ENCODE data around the gene USP19.

The USP19 gene

GRCh38 chr3:49140080-49140479 is 19.5 kb upstream of the USP19 start:
- Histone ChIP-seq H3K4me2 (ENCODE audit: low read depth, low read length, poor library complexity, severe bottlenecking) (no peak overlapping the region), H2AFZ (ENCODE audit: low read depth, low read length, severe bottlenecking) (no peak overlapping the region), H3K27ac (ENCODE audit: low read depth, low read length) (no peak overlapping the region), H3K9me3 (ENCODE audit: insufficient read depth, low read length) (no peaks in the 10 kb centered on the region), H3K36me3 (ENCODE audit: low read length) (no peaks in the 10 kb centered on the region), H3K4me3 (ENCODE audit: insufficient read depth, low read length, poor library complexity, severe bottlenecking) (no peak overlapping the region), H3K9ac (ENCODE audit: low read length) (no peak overlapping the region), H4K20me1 (ENCODE audit: low read depth, low read length) (no peaks in the 10 kb centered on the region), H3K79me2 (ENCODE audit: insufficient read depth, low read length) (no peaks in the 10 kb centered on the region), H3K27me3 (ENCODE audit: low read length) (no peaks in the 10 kb centered on the region), H3F3A (ENCODE audit: insufficient read depth) (no peaks in the 10 kb centered on the region), H3K9me2 (replicated peaks; ENCODE audit: insufficient read depth, low read length) (no peaks in the 10 kb centered on the region)
- TF ChIP-seq CTCF (IDR thresholded peaks at IDR 0.05; ENCODE audit: insufficient read depth, low read length, poor library complexity, severe bottlenecking) (no peak), EZH2phosphoT487 (conservative IDR thresholded peaks at IDR 0.05; ENCODE audit: low read length) (no peak)

- no peaks in the 10 kb centered on the region for H3F3A ChIP-seq (ENCODE audit: insufficient read depth)
- no peaks in the 10 kb centered on the region for H3K79me2 ChIP-seq (ENCODE audit: insufficient read depth, low read length)
- no peak overlapping the region for H3K4me3 ChIP-seq (ENCODE audit: insufficient read depth, low read length, poor library complexity, severe bottlenecking)
- H3K9me2 ChIP-seq (replicated peaks; ENCODE audit: insufficient read depth, low read length) = no peaks in the 10 kb centered on the region
- no peak for TF ChIP-seq EZH2phosphoT487 (conservative IDR thresholded peaks at IDR 0.05; ENCODE audit: low read length)
- TF ChIP-seq CTCF (IDR thresholded peaks at IDR 0.05; ENCODE audit: insufficient read depth, low read length, poor library complexity, severe bottlenecking) = no peak
- no peak overlapping the region for H3K9ac ChIP-seq (ENCODE audit: low read length)
- H3K27ac ChIP-seq (ENCODE audit: low read depth, low read length) = no peak overlapping the region
- H2AFZ ChIP-seq (ENCODE audit: low read depth, low read length, severe bottlenecking) = no peak overlapping the region
- H3K27me3 ChIP-seq (ENCODE audit: low read length) = no peaks in the 10 kb centered on the region
- H3K36me3 ChIP-seq (ENCODE audit: low read length) = no peaks in the 10 kb centered on the region
- H3K9me3 ChIP-seq (ENCODE audit: insufficient read depth, low read length) = no peaks in the 10 kb centered on the region
- no peaks in the 10 kb centered on the region for H4K20me1 ChIP-seq (ENCODE audit: low read depth, low read length)
- no peak overlapping the region for H3K4me2 ChIP-seq (ENCODE audit: low read depth, low read length, poor library complexity, severe bottlenecking)
These were observed 14.9 kb upstream of the USP19 start for GRCh38 chr3:49135499-49135898.

- Histone ChIP-seq H3K9ac (ENCODE audit: low read length) (no peak overlapping the region), H3K4me2 (ENCODE audit: low read depth, low read length, poor library complexity, severe bottlenecking) (no peak overlapping the region), H4K20me1 (ENCODE audit: low read depth, low read length) (no peaks in the 10 kb centered on the region), H3K27me3 (ENCODE audit: low read length) (no peaks in the 10 kb centered on the region), H3K9me3 (ENCODE audit: insufficient read depth, low read length) (no peaks in the 10 kb centered on the region), H3K27ac (ENCODE audit: low read depth, low read length) (no peak overlapping the region), H3F3A (ENCODE audit: insufficient read depth) (no peaks in the 10 kb centered on the region), H3K9me2 (replicated peaks; ENCODE audit: insufficient read depth, low read length) (no peaks in the 10 kb centered on the region), H2AFZ (ENCODE audit: low read depth, low read length, severe bottlenecking) (no peak overlapping the region), H3K36me3 (ENCODE audit: low read length) (no peaks in the 10 kb centered on the region), H3K79me2 (ENCODE audit: insufficient read depth, low read length) (no peaks in the 10 kb centered on the region), H3K4me3 (ENCODE audit: insufficient read depth, low read length, poor library complexity, severe bottlenecking) (no peak overlapping the region)
- no peak for TF ChIP-seq EZH2phosphoT487 (conservative IDR thresholded peaks at IDR 0.05; ENCODE audit: low read length)
- TF ChIP-seq CTCF (IDR thresholded peaks at IDR 0.05; ENCODE audit: insufficient read depth, low read length, poor library complexity, severe bottlenecking) = no peak
These were observed 14.0 kb upstream of the USP19 start for GRCh38 chr3:49134471-49135265.

All from SU-DHL-6 (cell line).